SU-DHL-6 (cell line): ENCODE measurements around the gene WNT7A.

Source experiments
- CTCF ChIP-seq: fragments of 200-600 bp; sonication (generic); IDR thresholded peaks from one replicate; pipeline ENCODE4 v1.5.1; 2017; ENCODE audit warnings: antibody characterized with exemption, mild to moderate bottlenecking, low read length, moderate library complexity; ENCODE audit not compliant: insufficient read depth, poor library complexity, severe bottlenecking
- EZH2phosphoT487 ChIP-seq: fragments of 200-600 bp; sonication (generic), shearing (Covaris generic); conservative IDR thresholded peaks from 2 replicates; pipeline ENCODE4 v1.6.1; 2018; ENCODE audit warnings: mild to moderate bottlenecking, antibody characterized with exemption, low read length, moderate library complexity, mixed read lengths

- no peak for TF ChIP-seq CTCF
- TF ChIP-seq EZH2phosphoT487, result no peak
Measured at GRCh38 chr3:13794322-13794721, 85.5 kb downstream of the WNT7A start.
